HL-60/S4 treated with retinoic acid at 250 ng/mL for 4 days and 3 days (cell line): ENCODE data around the gene STAB2.

Source experiments
- in situ Hi-C: fragments of 300-500 bp; cut with MboI; formaldehyde crosslinking; loops from 2 replicates; pipeline ENCODE4 v1.7.0; 2022; ENCODE audit warnings: low sequenced_read_pairs

STAB2 gene

GRCh38 chr12:103573185-103573584 is 13.9 kb upstream of the STAB2 start:
- in situ Hi-C loops: loop anchor here (25.0 kb wide), 1 partner anchor 636 kb away; no protein-coding TSS in a partner anchor

- in situ Hi-C loops: no loop called here
These were observed 8.1 kb upstream of the STAB2 start for GRCh38 chr12:103578926-103579325.

GRCh38 chr12:103580026-103580425 is 7.0 kb upstream of the STAB2 start:
- in situ Hi-C loops: no loop called here

GRCh38 chr12:103583008-103583407 is 4.1 kb upstream of the STAB2 start:
- in situ Hi-C loops: no loop called here

- in situ Hi-C loops: no loop called here
These were observed 941 bp upstream of the STAB2 start for GRCh38 chr12:103586132-103586531.

- in situ Hi-C loops: no loop called here
These were observed 1.6 kb downstream of the STAB2 start for GRCh38 chr12:103588680-103589079.

GRCh38 chr12:103589517-103589916 is 2.4 kb downstream of the STAB2 start:
- in situ Hi-C loops: no loop called here

GRCh38 chr12:103590271-103590670 is 3.2 kb downstream of the STAB2 start:
- in situ Hi-C loops: no loop called here

- in situ Hi-C loops: no loop called here
These were observed 9.9 kb downstream of the STAB2 start for GRCh38 chr12:103596981-103597380.

GRCh38 chr12:103599274-103599673 is 12.2 kb downstream of the STAB2 start:
- in situ Hi-C loops: no loop called here

- in situ Hi-C loops: no loop called here
These were observed 14.1 kb downstream of the STAB2 start for GRCh38 chr12:103600967-103601728.

- in situ Hi-C loops: no loop called here
These were observed 33.3 kb downstream of the STAB2 start for GRCh38 chr12:103620395-103620794.

GRCh38 chr12:103623716-103624115 is 36.6 kb downstream of the STAB2 start:
- in situ Hi-C loops: no loop called here

GRCh38 chr12:103626498-103626897 is 39.4 kb downstream of the STAB2 start:
- in situ Hi-C loops: no loop called here

GRCh38 chr12:103627189-103627855 is 40.2 kb downstream of the STAB2 start:
- in situ Hi-C loops: no loop called here

GRCh38 chr12:103632554-103633216 is 45.6 kb downstream of the STAB2 start:
- in situ Hi-C loops: no loop called here

GRCh38 chr12:103634732-103635131 is 47.7 kb downstream of the STAB2 start:
- in situ Hi-C loops: no loop called here

GRCh38 chr12:103635419-103635818 is 48.3 kb downstream of the STAB2 start:
- in situ Hi-C loops: no loop called here

GRCh38 chr12:103637021-103637420 is 49.9 kb downstream of the STAB2 start:
- in situ Hi-C loops: no loop called here

GRCh38 chr12:103637429-103637828 is 50.4 kb downstream of the STAB2 start:
- in situ Hi-C loops: no loop called here

- in situ Hi-C loops: no loop called here
These were observed 52.9 kb downstream of the STAB2 start for GRCh38 chr12:103639983-103640382.

GRCh38 chr12:103640410-103640809 is 53.3 kb downstream of the STAB2 start:
- in situ Hi-C loops: no loop called here
